Uterus (tissue), 2 donors: ENCODE measurements around the gene ATP11A.

Source experiments
- POLR2A ChIP-seq, 2 donors: fragments of 450-650 bp; IDR thresholded peaks; one replicate each; pipeline ENCODE4 v1.6.1; 2016; ENCODE audit warnings: antibody characterized with exemption in 2 of 2, mild to moderate bottlenecking in 1 of 2, moderate library complexity in 1 of 2
- TF ChIP-seq, protein P1 (sequence below), 4 experiments: fragments of 200-600 bp in 2 of 4; fragments of 450-650 bp in 2 of 4; sonication (generic) in 2 of 4; IDR thresholded peaks; one replicate each; pipeline ENCODE4 v1.5.1; 2016 to 2019; ENCODE audit warnings: antibody characterized with exemption in 4 of 4, mild to moderate bottlenecking in 2 of 4, moderate library complexity in 1 of 4

DNA sequence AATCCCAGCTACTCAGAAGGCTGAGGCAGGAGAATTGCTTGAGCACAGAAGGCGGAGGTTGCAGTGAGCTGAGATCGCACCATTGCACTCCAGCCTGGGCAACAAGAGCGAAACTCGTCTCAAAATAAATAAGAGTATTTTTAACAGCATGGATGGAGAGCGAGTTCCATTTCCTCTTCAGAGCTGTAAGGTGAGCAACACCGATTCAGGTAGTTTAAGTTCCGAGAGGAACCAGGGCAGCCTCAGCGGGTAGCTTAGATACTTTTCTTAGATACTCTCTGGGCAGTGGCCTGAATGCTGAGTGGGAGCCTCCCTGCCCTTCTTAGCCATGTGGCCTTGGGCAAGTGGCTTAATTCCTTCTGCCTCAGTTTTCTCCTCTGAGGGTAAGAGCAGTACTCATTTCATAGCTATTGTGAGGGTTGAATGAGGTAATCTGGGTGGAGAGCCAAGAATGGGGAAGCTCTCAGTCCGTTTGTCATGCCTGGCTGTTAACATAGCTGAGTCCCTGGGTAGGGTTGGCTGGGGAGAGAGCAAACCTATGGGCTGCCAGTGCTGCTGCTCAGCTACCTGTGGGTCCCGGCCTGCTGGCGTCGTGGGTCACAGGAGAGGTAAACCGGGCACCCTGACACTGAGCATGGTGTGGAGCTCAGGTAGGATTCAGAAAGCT, 4.1 kb downstream of the ATP11A start:
- TF ChIP-seq POLR2A (IDR thresholded peaks at IDR 0.05) = no peak
- TF ChIP-seq, protein P1, sequence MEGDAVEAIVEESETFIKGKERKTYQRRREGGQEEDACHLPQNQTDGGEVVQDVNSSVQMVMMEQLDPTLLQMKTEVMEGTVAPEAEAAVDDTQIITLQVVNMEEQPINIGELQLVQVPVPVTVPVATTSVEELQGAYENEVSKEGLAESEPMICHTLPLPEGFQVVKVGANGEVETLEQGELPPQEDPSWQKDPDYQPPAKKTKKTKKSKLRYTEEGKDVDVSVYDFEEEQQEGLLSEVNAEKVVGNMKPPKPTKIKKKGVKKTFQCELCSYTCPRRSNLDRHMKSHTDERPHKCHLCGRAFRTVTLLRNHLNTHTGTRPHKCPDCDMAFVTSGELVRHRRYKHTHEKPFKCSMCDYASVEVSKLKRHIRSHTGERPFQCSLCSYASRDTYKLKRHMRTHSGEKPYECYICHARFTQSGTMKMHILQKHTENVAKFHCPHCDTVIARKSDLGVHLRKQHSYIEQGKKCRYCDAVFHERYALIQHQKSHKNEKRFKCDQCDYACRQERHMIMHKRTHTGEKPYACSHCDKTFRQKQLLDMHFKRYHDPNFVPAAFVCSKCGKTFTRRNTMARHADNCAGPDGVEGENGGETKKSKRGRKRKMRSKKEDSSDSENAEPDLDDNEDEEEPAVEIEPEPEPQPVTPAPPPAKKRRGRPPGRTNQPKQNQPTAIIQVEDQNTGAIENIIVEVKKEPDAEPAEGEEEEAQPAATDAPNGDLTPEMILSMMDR (IDR thresholded peaks at IDR 0.05) = no peak
